NCI-H1694 (cell line): ENCODE measurements around the gene LSMEM2.
A peak's percentile ranks its signal among the peaks of the same experiment; 100 is the strongest.

Experiments used
- DNase-seq: peaks from one replicate; lab custom pipeline; 2025; lab: John Stamatoyannopoulos, UW

Gene LSMEM2

GRCh38 chr3:50322386-50323091, 43.7 kb downstream of the LSMEM2 start, which contains the start of gene HYAL2:
Gene HYAL2, minus strand, starts transcription at chr3:50322745. Its CDS starts 2,256 bp downstream, at chr3:50320489.
- no peak for DNase-seq

- DNase-seq = no peak
Measured at GRCh38 chr3:50323092-50323600, 44.3 kb downstream of the LSMEM2 start.

- DNase-seq = no peak
Measured at GRCh38 chr3:50323614-50324199, 44.8 kb downstream of the LSMEM2 start.

- DNase-seq = peak; percentile 19
Measured at GRCh38 chr3:50324351-50325112, 45.6 kb downstream of the LSMEM2 start.

GRCh38 chr3:50325113-50325480, 46.2 kb downstream of the LSMEM2 start:
- no peak for DNase-seq

- no peak for DNase-seq
Measured at GRCh38 chr3:50325497-50326181, 46.8 kb downstream of the LSMEM2 start.

GRCh38 chr3:50326182-50326541, 47.3 kb downstream of the LSMEM2 start:
- DNase-seq = no peak

GRCh38 chr3:50327129-50327528, 48.2 kb downstream of the LSMEM2 start:
- no peak for DNase-seq

GRCh38 chr3:50327943-50328691, 49.2 kb downstream of the LSMEM2 start, which contains the start of gene TUSC2:
Gene TUSC2, minus strand, starts transcription at chr3:50328223. Its CDS starts 124 bp downstream, at chr3:50328099.
- peak; percentile 64 for DNase-seq

GRCh38 chr3:50330330-50330729, 51.4 kb downstream of the LSMEM2 start:
- DNase-seq = no peak

- no peak for DNase-seq
Measured at GRCh38 chr3:50331364-50331907, 52.5 kb downstream of the LSMEM2 start.

GRCh38 chr3:50333744-50334328, 54.9 kb downstream of the LSMEM2 start:
- DNase-seq = no peak

GRCh38 chr3:50334339-50335075, 55.6 kb downstream of the LSMEM2 start:
- no peak for DNase-seq

GRCh38 chr3:50336452-50337174, 57.7 kb downstream of the LSMEM2 start:
- no peak for DNase-seq

GRCh38 chr3:50337175-50337861, 58.4 kb downstream of the LSMEM2 start:
- peak; percentile 61 for DNase-seq
